K562 (cell line): ENCODE measurements around the gene R3HDM2. TPM values are rescaled to one million over a fixed set of nuclear protein-coding genes. Genes with fewer than 3 reads are reported as not detected.

Source experiments
- ATAC-seq: fragments of 200-7000 bp; cut with Tn5 transposase; 3 replicates; pipeline ENCODE4 v1.9.1; 2020; ENCODE audit warnings: moderate library complexity
- BruUV-seq: library from RNA; stranded (reverse); fragments of 400-500 nt; replicated peaks from 2 replicates; lab custom pipeline; 2021; lab: Mats Ljungman, UMichigan
- CTCF ChIA-PET: fragments of 300-600 bp; formaldehyde crosslinking; extraction: SDS; loops from one replicate; lab custom pipeline; 2021; ENCODE audit warnings: low intra/inter-chr PET ratio; lab: Yijun Ruan, JAX
- POLR2A ChIA-PET: fragments of 300-600, 350-650 bp; sonication (Branson Sonifier 250); formaldehyde crosslinking; extraction: SDS; loops from one replicate; lab custom pipeline; 2021; ENCODE audit warnings: antibody characterized with exemption, inconsistent platforms; lab: Yijun Ruan, JAX
- DNase-seq, 4 experiments: peaks; one replicate each; pipeline versions ENCODE4 v3.0.0 to v3.0.0-alpha.2; 2011 to 2018; ENCODE audit warnings: low spot score in 3 of 4, mixed read lengths in 3 of 4; ENCODE audit errors: extremely low read depth in 1 of 4
- FAIRE-seq: peaks from 2 replicates; lab custom pipeline; 2011; peaks lifted over from hg19 to GRCh38; lab: Jason Lieb, UNC
- H2AFZ ChIP-seq: 2 replicates; pipeline ENCODE4 v1.6.0; 2011; ENCODE audit warnings: low read depth, low read length, control low read depth, inconsistent platforms
- H3K27ac ChIP-seq: fragments of 200-600 bp; 3 replicates; pipeline ENCODE4 v1.8.0; 2011; ENCODE audit warnings: low read depth, mild to moderate bottlenecking, control low read depth, inconsistent platforms, low read length, moderate library complexity, mixed read lengths; ENCODE audit errors: extremely low read depth
- H3K27me3 ChIP-seq, 2 experiments: fragments of 300-600 bp in 1 of 2; 2 replicates in 1 of 2; 3 replicates in 1 of 2; pipeline versions ENCODE4 v1.6.0 to v1.8.0; 2011; ENCODE audit warnings: inconsistent platforms in 2 of 2, low read length in 2 of 2, mild to moderate bottlenecking in 1 of 2, mixed read lengths in 1 of 2, moderate library complexity in 1 of 2; ENCODE audit not compliant: control insufficient read depth in 2 of 2, insufficient read depth in 2 of 2
- H3K36me3 ChIP-seq: fragments of 300-600 bp; 3 replicates; pipeline ENCODE4 v1.8.0; 2011; ENCODE audit warnings: mild to moderate bottlenecking, low read length, inconsistent platforms; ENCODE audit not compliant: control insufficient read depth, insufficient read depth
- H3K4me1 ChIP-seq, 2 experiments: fragments of 200-600 bp in 1 of 2; replicated peaks in 1 of 2; 2 replicates in 1 of 2; 3 replicates in 1 of 2; pipeline versions ENCODE4 v1.5.1 to v1.8.0; 2011; ENCODE audit warnings: inconsistent platforms in 2 of 2, low read length in 2 of 2, mild to moderate bottlenecking in 1 of 2, mixed read lengths in 1 of 2, moderate library complexity in 1 of 2; ENCODE audit not compliant: control insufficient read depth in 2 of 2, insufficient read depth in 2 of 2
- H3K4me2 ChIP-seq: 2 replicates; pipeline ENCODE4 v1.6.1; 2011; ENCODE audit warnings: low read length, control low read depth, inconsistent platforms, mixed read lengths; ENCODE audit not compliant: insufficient read depth
- H3K4me3 ChIP-seq: fragments of 200-600 bp; sonication (generic), shearing (Covaris generic); 2 replicates; pipeline ENCODE4 v1.5.1; 2016; ENCODE audit warnings: control low read depth, inconsistent platforms
- H3K79me2 ChIP-seq: fragments of 200-600 bp; 3 replicates; pipeline ENCODE4 v1.8.0; 2011; ENCODE audit warnings: low read length, inconsistent platforms; ENCODE audit not compliant: control insufficient read depth, insufficient read depth
- H3K9ac ChIP-seq, 2 experiments: 2 replicates each; pipeline versions ENCODE4 v1.6.0 to v1.6.1; 2011; ENCODE audit warnings: low read depth in 2 of 2, low read length in 2 of 2, control low read depth in 1 of 2, inconsistent platforms in 1 of 2, mild to moderate bottlenecking in 1 of 2, mixed read lengths in 1 of 2; ENCODE audit not compliant: insufficient read depth in 1 of 2
- H3K9me1 ChIP-seq: one replicate; pipeline ENCODE4 v1.6.0; 2011; ENCODE audit warnings: inconsistent platforms, mild to moderate bottlenecking, low read length, moderate library complexity; ENCODE audit not compliant: control insufficient read depth, insufficient read depth
- H3K9me3 ChIP-seq: replicated peaks from 2 replicates; pipeline ENCODE4 v1.5.1; 2011; ENCODE audit warnings: low read depth, low read length, inconsistent platforms; ENCODE audit not compliant: control insufficient read depth, insufficient read depth
- H4K20me1 ChIP-seq: replicated peaks from 2 replicates; pipeline ENCODE4 v1.6.1; 2011; ENCODE audit warnings: low read length, inconsistent platforms, mixed read lengths; ENCODE audit not compliant: control insufficient read depth, insufficient read depth
- EZH2 ChIP-seq: IDR thresholded peaks from 2 replicates; pipeline ENCODE4 v1.6.1; 2012; ENCODE audit warnings: low read depth, mild to moderate bottlenecking, inconsistent platforms, low read length, borderline replicate concordance
- RFX5 ChIP-seq: IDR thresholded peaks from 2 replicates; pipeline ENCODE4 v1.6.1; 2011; ENCODE audit warnings: low read depth, mild to moderate bottlenecking, improper control_type of control experiment, low read length
- ZFP1 ChIP-seq: fragments of 450-650 bp; formaldehyde crosslinking; IDR thresholded peaks from 2 replicates; pipeline ENCODE4 v1.4.0; 2020; ENCODE audit warnings: mild to moderate bottlenecking, mixed read lengths
- ZNF134 ChIP-seq: fragments of 250-450 bp; sonication (Bioruptor Pico); conservative IDR thresholded peaks from 2 replicates; pipeline ENCODE4 v1.4.0; 2020
- WGBS: fragments of 100-300 bp; shearing (Covaris generic); methylation state at CpG from one replicate; pipeline ENCODE4 v1.1.6; 2016; ENCODE audit warnings: low coverage, mixed read lengths; ENCODE audit not compliant: insufficient coverage; ENCODE audit errors: missing lambda C conversion rate; 5-methylcytosine and 5-hydroxymethylcytosine counted together
- in situ Hi-C: fragments of 300-500 bp; cut with MboI; formaldehyde crosslinking; loops from 4 replicates; pipeline ENCODE4 v1.15.0; 2018; ENCODE audit warnings: inconsistent platforms, mixed read lengths
- intact Hi-C: fragments of 100-400 bp; cut with micrococcal nuclease; formaldehyde crosslinking; loops from 2 replicates; pipeline ENCODE4 v1.14.2; 2022
- polyA plus RNA-seq, 8 experiments: library from polyadenylated mRNA; depleted of rRNA in 4 of 8; stranded (reverse) in 5 of 8; unstranded in 3 of 8; fragments of >200 nt; fragmentation: Nextera tagmentation in 2 of 8; fragmentation: Illumina TruSeq in 1 of 8; extraction: Ambion mirVana in 2 of 8; extraction: Trizol in 1 of 8; gene quantifications; 2 replicates each; pipeline versions ENCODE4 v1.2.1 to v1.2.3, GENCODE V29; 2011 to 2014; ENCODE audit warnings: inconsistent platforms in 1 of 8, missing spikeins in 1 of 8
- total RNA-seq, 7 experiments: library from RNA; depleted of rRNA in 6 of 7; stranded (reverse); fragments of >200 nt in 6 of 7; fragmentation: Illumina TruSeq in 2 of 7; extraction: Trizol in 2 of 7; gene quantifications; 2 replicates each; pipeline versions ENCODE4 v1.2.1 to v1.2.3, GENCODE V29; 2011 to 2021; ENCODE audit warnings: low replicate concordance in 1 of 7
- TF ChIP-seq, protein P1 (sequence below): fragments of 450-650 bp; formaldehyde crosslinking; conservative IDR thresholded peaks from 2 replicates; pipeline ENCODE4 v1.4.0; 2022; ENCODE audit warnings: mild to moderate bottlenecking, missing genetic modification characterization
- TF ChIP-seq, protein P2 (sequence below): fragments of 450-650 bp; IDR thresholded peaks from 2 replicates; pipeline ENCODE4 v1.6.1; 2016; ENCODE audit warnings: low read depth
- TF ChIP-seq, protein P3 (sequence below), 2 experiments: IDR thresholded peaks in 1 of 2; conservative IDR thresholded peaks in 1 of 2; 2 replicates each; pipeline ENCODE4 v1.6.1; 2016; ENCODE audit warnings: low read depth in 2 of 2, mild to moderate bottlenecking in 1 of 2, missing compliant biosample characterization in 1 of 2, missing genetic modification characterization in 1 of 2, moderate library complexity in 1 of 2

Gene R3HDM2
- total and polyA plus RNA-seq, 9 of the 15 experiments (the other 6 are each of a cell fraction or from before 2014, with no cell fraction given) = 3.3 to 18.8 (median 9.0) TPM

DNA sequence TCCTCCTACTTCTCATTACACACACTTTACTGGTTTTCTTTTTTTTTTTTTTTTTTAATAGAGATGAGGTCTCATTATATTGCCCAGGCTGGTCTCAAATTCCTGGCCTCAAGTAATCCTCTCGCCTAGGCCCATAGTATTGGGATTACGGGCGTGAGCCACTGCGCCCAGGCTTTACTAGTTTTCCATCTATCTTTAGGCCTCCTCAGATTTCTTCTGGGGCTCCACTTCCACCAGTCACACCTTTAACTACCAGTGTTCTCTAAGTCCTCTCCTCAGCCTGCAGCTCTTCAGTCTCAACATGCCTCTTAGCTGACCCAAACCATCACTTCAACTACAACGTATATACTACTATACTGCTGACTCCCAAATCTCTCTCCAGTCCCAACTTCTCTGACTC, 10.4 kb downstream of the R3HDM2 start:
- Histone ChIP-seq H3K9me3 (no peaks in the 10 kb centered on the region), H3K36me3 (peaks cover 7% of the 10 kb centered on the region; the same call in 1 of the 3 replicates), H3K9ac (no peak overlapping the region), H3K27me3 (no peaks in the 10 kb centered on the region), H4K20me1 (no peaks in the 10 kb centered on the region), H3K4me3 (no peak overlapping the region), H3K27ac (no peak overlapping the region), H3K9me1 (no peaks in the 10 kb centered on the region), H2AFZ (no peak overlapping the region), H3K4me2 (no peak overlapping the region), H3K4me1 (peaks cover 14 to 22% of the 10 kb centered on the region in 2 experiments), H3K79me2 (peaks cover 8% of the 10 kb centered on the region)
- ChIA-PET POLR2A (interaction anchor here (0.9 to 2.2 kb wide), 2 partner anchors 10 to 14 kb away, joined by 3 to 8 read pairs; partner anchors contain the start of gene INHBC), CTCF (interaction anchor here (0.7 kb wide), 1 partner anchor 88 kb away, joined by 3 read pairs; no protein-coding TSS in a partner anchor)
- DNase-seq = no peak
- in situ Hi-C loops (no loop called here), intact Hi-C loops (no loop called here)
- no TSS peak for BruUV-seq
- FAIRE-seq = no peak
- TF ChIP-seq, protein P1, sequence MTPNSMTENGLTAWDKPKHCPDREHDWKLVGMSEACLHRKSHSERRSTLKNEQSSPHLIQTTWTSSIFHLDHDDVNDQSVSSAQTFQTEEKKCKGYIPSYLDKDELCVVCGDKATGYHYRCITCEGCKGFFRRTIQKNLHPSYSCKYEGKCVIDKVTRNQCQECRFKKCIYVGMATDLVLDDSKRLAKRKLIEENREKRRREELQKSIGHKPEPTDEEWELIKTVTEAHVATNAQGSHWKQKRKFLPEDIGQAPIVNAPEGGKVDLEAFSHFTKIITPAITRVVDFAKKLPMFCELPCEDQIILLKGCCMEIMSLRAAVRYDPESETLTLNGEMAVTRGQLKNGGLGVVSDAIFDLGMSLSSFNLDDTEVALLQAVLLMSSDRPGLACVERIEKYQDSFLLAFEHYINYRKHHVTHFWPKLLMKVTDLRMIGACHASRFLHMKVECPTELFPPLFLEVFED (CRISPR knock-in tag) = no peak
- TF ChIP-seq RFX5 = no peak
- TF ChIP-seq, protein P2, sequence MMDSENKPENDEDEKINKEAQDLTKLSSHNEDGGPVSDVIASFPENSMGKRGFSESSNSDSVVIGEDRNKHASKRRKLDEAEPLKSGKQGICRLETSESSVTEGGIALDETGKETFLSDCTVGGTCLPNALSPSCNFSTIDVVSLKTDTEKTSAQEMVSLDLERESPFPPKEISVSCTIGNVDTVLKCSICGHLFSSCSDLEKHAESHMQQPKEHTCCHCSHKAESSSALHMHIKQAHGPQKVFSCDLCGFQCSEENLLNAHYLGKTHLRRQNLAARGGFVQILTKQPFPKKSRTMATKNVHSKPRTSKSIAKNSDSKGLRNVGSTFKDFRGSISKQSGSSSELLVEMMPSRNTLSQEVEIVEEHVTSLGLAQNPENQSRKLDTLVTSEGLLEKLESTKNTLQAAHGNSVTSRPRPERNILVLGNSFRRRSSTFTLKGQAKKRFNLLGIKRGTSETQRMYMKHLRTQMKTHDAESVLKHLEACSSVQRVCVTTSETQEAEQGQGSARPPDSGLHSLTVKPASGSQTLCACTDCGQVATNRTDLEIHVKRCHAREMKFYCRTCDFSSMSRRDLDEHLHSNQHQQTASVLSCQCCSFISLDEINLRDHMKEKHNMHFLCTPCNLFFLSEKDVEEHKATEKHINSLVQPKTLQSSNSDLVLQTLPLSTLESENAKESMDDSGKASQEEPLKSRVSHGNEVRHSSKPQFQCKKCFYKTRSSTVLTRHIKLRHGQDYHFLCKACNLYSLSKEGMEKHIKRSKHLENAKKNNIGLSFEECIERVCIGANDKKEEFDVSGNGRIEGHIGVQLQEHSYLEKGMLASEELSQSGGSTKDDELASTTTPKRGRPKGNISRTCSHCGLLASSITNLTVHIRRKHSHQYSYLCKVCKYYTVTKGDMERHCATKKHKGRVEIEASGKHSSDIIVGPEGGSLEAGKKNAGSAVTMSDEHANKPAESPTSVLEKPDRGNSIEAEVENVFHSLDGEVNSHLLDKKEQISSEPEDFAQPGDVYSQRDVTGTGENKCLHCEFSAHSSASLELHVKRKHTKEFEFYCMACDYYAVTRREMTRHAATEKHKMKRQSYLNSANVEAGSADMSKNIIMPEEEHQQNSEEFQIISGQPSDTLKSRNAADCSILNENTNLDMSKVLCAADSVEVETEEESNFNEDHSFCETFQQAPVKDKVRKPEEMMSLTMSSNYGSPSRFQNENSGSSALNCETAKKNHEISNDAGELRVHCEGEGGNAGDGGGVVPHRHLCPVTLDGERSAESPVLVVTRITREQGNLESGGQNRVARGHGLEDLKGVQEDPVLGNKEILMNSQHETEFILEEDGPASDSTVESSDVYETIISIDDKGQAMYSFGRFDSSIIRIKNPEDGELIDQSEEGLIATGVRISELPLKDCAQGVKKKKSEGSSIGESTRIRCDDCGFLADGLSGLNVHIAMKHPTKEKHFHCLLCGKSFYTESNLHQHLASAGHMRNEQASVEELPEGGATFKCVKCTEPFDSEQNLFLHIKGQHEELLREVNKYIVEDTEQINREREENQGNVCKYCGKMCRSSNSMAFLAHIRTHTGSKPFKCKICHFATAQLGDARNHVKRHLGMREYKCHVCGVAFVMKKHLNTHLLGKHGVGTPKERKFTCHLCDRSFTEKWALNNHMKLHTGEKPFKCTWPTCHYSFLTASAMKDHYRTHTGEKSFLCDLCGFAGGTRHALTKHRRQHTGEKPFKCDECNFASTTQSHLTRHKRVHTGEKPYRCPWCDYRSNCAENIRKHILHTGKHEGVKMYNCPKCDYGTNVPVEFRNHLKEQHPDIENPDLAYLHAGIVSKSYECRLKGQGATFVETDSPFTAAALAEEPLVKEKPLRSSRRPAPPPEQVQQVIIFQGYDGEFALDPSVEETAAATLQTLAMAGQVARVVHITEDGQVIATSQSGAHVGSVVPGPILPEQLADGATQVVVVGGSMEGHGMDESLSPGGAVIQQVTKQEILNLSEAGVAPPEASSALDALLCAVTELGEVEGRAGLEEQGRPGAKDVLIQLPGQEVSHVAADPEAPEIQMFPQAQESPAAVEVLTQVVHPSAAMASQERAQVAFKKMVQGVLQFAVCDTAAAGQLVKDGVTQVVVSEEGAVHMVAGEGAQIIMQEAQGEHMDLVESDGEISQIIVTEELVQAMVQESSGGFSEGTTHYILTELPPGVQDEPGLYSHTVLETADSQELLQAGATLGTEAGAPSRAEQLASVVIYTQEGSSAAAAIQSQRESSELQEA = no peak
- no peak for TF ChIP-seq ZNF134 (CRISPR knock-in tag)
- TF ChIP-seq, protein P3, sequence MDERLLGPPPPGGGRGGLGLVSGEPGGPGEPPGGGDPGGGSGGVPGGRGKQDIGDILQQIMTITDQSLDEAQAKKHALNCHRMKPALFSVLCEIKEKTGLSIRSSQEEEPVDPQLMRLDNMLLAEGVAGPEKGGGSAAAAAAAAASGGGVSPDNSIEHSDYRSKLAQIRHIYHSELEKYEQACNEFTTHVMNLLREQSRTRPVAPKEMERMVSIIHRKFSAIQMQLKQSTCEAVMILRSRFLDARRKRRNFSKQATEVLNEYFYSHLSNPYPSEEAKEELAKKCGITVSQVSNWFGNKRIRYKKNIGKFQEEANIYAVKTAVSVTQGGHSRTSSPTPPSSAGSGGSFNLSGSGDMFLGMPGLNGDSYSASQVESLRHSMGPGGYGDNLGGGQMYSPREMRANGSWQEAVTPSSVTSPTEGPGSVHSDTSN (CRISPR knock-in tag; IDR thresholded peaks at IDR 0.05; ENCODE audit: low read depth) = no peak
- TF ChIP-seq, protein P3 (tag; conservative IDR thresholded peaks at IDR 0.05; ENCODE audit: low read depth) = no peak
- no peak for TF ChIP-seq EZH2
- TF ChIP-seq ZFP1 = no peak
- 58% methylated on average over 1 of the region's 5 CpGs for WGBS
- ATAC-seq = no peak
